ENCODE measurements around the gene ACAP2. TPM values are rescaled to one million over a fixed set of nuclear protein-coding genes. Genes with fewer than 3 reads are reported as not detected.

ACAP2 gene
- total RNA-seq, 1 donor from 2014 or later = 14.3 TPM

DNA sequence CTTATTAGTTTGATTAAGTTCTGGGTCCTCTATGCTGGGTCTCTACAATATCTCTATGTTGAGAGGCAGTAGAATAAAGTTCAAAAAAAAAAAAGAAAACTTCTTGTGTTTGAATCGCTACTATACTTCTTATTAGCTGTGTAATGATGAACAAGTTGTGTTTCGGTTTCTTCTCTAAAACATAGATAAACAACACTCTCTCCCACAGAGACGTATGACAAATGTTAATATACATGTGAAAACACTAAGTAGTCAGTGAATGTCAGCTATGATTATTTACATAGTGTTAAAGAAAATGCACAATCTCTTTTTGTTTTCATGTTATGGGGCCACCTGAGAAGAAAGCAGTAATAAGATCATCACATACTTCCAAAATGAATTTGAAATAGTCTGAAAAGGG lies 45.3 kb downstream of the ACAP2 start:
- no peak overlapping the region for H3K4me3 ChIP-seq
- no peaks in the 10 kb centered on the region for H3K9me3 ChIP-seq (replicated peaks)
- intact Hi-C loops (cut with micrococcal nuclease) = no loop called here
- no peak for DNase-seq
- TF ChIP-seq, protein P1, sequence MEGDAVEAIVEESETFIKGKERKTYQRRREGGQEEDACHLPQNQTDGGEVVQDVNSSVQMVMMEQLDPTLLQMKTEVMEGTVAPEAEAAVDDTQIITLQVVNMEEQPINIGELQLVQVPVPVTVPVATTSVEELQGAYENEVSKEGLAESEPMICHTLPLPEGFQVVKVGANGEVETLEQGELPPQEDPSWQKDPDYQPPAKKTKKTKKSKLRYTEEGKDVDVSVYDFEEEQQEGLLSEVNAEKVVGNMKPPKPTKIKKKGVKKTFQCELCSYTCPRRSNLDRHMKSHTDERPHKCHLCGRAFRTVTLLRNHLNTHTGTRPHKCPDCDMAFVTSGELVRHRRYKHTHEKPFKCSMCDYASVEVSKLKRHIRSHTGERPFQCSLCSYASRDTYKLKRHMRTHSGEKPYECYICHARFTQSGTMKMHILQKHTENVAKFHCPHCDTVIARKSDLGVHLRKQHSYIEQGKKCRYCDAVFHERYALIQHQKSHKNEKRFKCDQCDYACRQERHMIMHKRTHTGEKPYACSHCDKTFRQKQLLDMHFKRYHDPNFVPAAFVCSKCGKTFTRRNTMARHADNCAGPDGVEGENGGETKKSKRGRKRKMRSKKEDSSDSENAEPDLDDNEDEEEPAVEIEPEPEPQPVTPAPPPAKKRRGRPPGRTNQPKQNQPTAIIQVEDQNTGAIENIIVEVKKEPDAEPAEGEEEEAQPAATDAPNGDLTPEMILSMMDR (IDR thresholded peaks at IDR 0.05; ENCODE audit: borderline replicate concordance) = no peak
- H3K27ac ChIP-seq (replicated peaks) = no peak overlapping the region
- H3K36me3 ChIP-seq = no peaks in the 10 kb centered on the region
- peaks cover 40% of the 10 kb centered on the region for H3K4me1 ChIP-seq
- H3K27me3 ChIP-seq (ENCODE audit: low read depth) = no peaks in the 10 kb centered on the region

DNA sequence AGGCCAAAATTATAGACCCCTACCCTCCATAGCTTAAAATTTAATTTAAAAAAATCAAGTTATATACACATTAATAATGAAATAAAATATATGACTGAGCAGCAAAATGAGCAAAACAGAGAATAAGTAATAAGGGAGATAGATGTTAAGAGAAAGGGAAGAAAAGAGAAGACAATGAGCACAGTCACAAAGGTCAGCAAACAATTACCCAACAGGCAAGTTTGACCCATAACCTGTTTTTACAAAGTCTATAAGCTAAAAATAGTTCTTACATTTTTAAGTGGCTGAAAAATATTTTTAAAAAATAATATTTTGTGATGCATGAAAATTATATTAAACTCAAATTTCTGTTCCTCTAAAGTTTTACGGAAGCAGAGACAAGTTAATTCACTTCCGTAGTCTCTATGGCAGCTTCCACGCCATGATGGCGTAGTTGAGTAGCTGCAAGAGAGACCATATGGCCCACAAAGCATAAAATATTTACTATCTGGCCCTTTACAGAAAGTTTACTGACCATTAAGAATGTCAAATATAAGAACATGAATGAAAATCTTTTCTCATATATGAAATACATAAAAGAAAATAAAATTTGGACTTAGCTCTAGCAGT lies 47.5 kb downstream of the ACAP2 start:
- H3K27me3 ChIP-seq (ENCODE audit: low read depth) = no peaks in the 10 kb centered on the region
- TF ChIP-seq, protein P1 (IDR thresholded peaks at IDR 0.05; ENCODE audit: borderline replicate concordance) = no peak
- no peak overlapping the region for H3K27ac ChIP-seq (replicated peaks)
- intact Hi-C loops (cut with micrococcal nuclease) = no loop called here
- no peak overlapping the region for H3K4me3 ChIP-seq
- peaks cover 40% of the 10 kb centered on the region for H3K4me1 ChIP-seq
- H3K9me3 ChIP-seq (replicated peaks) = no peaks in the 10 kb centered on the region
- H3K36me3 ChIP-seq = peaks cover 7% of the 10 kb centered on the region
- no peak for DNase-seq

DNA sequence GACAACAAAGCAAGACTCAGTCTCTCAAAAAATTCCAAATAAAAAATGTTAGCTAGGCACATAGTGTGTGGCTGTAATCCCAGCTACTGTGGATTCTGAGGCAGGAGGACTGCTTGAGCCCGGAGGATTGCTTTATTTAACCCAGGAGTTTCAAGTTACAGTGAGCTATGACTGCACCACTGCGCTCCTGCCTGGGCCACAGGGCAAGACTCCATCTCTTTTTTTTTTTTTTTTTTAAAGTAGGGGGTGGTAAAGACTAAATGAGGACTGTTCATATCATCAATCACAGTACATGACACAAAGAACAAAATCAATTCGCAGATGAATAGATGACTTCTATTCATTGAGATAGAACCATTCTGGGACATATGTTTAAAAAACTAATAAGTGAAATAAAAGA lies 48.1 kb downstream of the ACAP2 start:
- no peak for DNase-seq
- Histone ChIP-seq H3K4me3 (no peak overlapping the region), H3K9me3 (replicated peaks) (no peaks in the 10 kb centered on the region), H3K27me3 (ENCODE audit: low read depth) (no peaks in the 10 kb centered on the region), H3K36me3 (peaks cover 7% of the 10 kb centered on the region), H3K27ac (replicated peaks) (no peak overlapping the region), H3K4me1 (peaks cover 40% of the 10 kb centered on the region)
- intact Hi-C loops (cut with micrococcal nuclease) = no loop called here
- TF ChIP-seq, protein P1 (IDR thresholded peaks at IDR 0.05; ENCODE audit: borderline replicate concordance) = no peak

DNA sequence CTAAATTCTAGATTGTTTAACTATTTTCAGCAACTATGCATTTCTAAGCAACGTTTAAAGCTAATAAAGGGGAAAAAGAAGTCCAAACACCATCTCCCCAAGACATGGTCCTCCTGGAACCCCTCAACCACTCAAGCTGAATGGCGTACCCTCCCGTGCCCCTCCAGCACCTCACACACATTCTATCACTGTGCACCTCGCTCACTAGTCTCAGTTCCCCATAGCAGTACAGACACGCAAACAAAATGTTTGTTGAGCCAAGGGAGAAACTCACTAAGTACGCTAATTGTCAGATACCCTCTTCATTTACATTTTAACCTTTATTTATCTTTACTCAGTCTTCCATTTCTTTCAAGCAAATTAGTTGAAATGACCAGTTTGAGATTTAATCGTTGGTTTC lies 48.8 kb downstream of the ACAP2 start:
- intact Hi-C loops (cut with micrococcal nuclease) = no loop called here
- H3K9me3 ChIP-seq (replicated peaks) = no peaks in the 10 kb centered on the region
- TF ChIP-seq, protein P1 (IDR thresholded peaks at IDR 0.05; ENCODE audit: borderline replicate concordance) = no peak
- H3K27me3 ChIP-seq (ENCODE audit: low read depth) = no peaks in the 10 kb centered on the region
- no peak overlapping the region for H3K4me3 ChIP-seq
- no peak for DNase-seq
- H3K4me1 ChIP-seq = peaks cover 40% of the 10 kb centered on the region
- no peak overlapping the region for H3K27ac ChIP-seq (replicated peaks)
- peaks cover 7% of the 10 kb centered on the region for H3K36me3 ChIP-seq

DNA sequence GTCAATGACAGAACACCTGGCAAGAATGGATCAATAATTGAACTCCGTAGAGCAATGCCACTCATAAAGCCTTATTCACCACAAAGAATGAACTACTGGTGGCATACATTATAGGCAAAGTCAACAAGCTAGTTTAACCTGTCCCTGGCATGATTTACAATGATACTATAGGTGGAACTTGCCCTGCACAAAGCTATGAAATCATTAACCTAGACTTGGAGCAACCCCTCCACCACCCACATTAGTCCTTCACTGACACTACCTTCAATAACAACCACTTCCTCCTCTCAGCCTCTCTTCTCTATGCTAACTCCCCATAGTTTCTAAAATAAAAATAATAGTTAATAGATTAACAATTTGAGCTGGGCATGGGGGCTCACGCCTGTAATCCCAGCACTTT lies 54.4 kb downstream of the ACAP2 start:
- no peak for DNase-seq
- TF ChIP-seq, protein P1 (IDR thresholded peaks at IDR 0.05; ENCODE audit: borderline replicate concordance) = no peak
- no peaks in the 10 kb centered on the region for H3K27me3 ChIP-seq (ENCODE audit: low read depth)
- H3K4me3 ChIP-seq = no peak overlapping the region
- H3K4me1 ChIP-seq = peaks cover 16% of the 10 kb centered on the region
- H3K27ac ChIP-seq (replicated peaks) = no peak overlapping the region
- intact Hi-C loops (cut with micrococcal nuclease) = no loop called here
- H3K36me3 ChIP-seq = peaks cover 7% of the 10 kb centered on the region
- H3K9me3 ChIP-seq (replicated peaks) = no peaks in the 10 kb centered on the region
